Cardiac septum (tissue), 1 donor: ENCODE results near the gene CUL4A. TPM values are rescaled to one million over a fixed set of nuclear protein-coding genes. Genes with fewer than 3 reads are reported as not detected.
A peak's percentile ranks its signal among the peaks of the same experiment; 100 is the strongest.

Source experiments
- DNase-seq: peaks from one replicate; pipeline ENCODE4 v3.0.0-alpha.2; 2020; ENCODE audit warnings: low spot score
- intact Hi-C: fragments of 100-400 bp; cut with DNase I; formaldehyde crosslinking; loops from one replicate; pipeline ENCODE4 v1.14.0; 2022
- total RNA-seq: library from RNA; stranded (reverse); fragmentation: NEBNext Ultra II Directional; extraction: Animal tissue kit (Norgen Biotek cat#: 25700); gene quantifications from one replicate; pipeline ENCODE4 v1.2.1, GENCODE V29; 2021
- donor health status: DM: no; HTN: no; CAD: no.

The CUL4A gene
- total RNA-seq, 1 donor from 2014 or later, result 92.5 TPM

GRCh38 chr13:113267642-113268405 is 58.4 kb downstream of the CUL4A start:
- DNase-seq, result no peak
- intact Hi-C loops, result no loop called here

GRCh38 chr13:113272031-113272430 is 62.6 kb downstream of the CUL4A start:
- intact Hi-C loops, result no loop called here

DNA sequence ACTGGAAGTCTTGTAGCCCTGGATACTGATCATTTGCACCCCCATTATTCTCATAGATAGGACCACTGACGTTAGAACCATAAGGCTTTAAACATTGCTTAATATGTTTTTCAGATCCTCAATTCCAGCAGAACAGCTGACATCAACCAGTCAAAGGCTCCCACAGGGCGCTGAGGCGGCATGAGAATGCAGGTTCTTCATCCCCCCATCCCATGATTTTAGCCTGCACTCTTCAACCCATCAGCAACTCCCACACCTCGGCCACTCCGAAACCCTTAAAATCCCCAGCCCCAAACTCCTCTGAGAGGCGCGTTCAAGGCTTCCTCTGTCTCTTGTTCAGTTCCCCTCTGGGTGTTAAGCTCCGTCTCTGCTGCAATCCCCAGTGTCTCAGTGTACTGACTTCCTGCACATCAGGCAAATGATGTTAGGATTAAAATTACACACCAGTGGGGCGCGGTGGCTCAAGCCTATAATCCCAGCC is 63.3 kb downstream of the CUL4A start:
- intact Hi-C loops, result no loop called here
- no peak for DNase-seq

More at GRCh38 chr13:113272031-113272430, 62.6 kb downstream of the CUL4A start:
- DNase-seq, result no peak

GRCh38 chr13:113273321-113273720 is 63.9 kb downstream of the CUL4A start:
- intact Hi-C loops, result no loop called here
- DNase-seq, result no peak

GRCh38 chr13:113273851-113274590 is 64.6 kb downstream of the CUL4A start:
- intact Hi-C loops, result no loop called here
- DNase-seq, result no peak

GRCh38 chr13:113274721-113275120 is 65.3 kb downstream of the CUL4A start:
- intact Hi-C loops, result loop anchor here (5.0 kb wide), 1 partner anchor 118 kb away; no protein-coding TSS in a partner anchor
- no peak for DNase-seq

DNA sequence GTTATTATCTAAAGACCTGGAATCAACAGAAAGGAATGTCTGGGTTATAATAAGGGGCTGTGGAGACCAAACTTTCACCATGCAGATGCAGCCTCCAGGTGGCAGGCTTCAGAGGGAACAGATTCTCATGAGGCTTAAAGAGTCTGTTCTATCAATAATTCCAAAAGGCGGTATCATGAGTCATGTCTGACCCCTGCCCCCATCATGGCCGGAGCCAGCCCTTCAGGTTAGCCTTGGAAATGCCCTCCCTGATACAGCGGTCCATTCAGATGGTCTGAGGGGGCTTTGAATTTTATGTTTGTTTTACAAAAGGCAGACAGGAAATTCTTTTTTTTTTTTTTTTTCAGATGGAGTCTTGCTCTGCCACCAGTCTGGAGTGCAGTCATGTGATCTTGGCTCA is 66.0 kb downstream of the CUL4A start:
- no peak for DNase-seq

DNA sequence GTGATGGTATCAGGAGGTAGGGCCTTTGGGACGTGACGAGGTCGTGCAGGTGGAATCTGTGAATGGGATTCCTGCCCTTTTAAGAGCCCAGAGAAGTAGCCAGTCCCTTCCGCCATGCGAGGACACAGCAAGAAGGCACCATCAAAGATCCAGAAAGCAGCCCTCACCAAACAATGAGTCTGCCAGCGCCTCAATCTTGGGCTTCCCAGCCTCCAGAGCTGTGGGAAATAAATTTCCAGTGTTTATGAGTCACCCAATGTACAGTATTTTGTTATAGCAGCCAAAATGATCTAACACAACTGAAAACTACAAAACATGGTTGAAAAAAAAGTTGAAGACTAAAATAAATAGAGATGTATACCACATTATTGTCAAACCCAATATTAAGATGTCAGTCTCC is 70.7 kb downstream of the CUL4A start:
- no peak for DNase-seq
- intact Hi-C loops, result no loop called here

More for the DNA sequence above, 66.0 kb downstream of the CUL4A start:
- intact Hi-C loops, result loop anchor here (5.0 kb wide), 1 partner anchor 117 kb away; no protein-coding TSS in a partner anchor

- no peak for DNase-seq
- intact Hi-C loops, result no loop called here
Observed at GRCh38 chr13:113283904-113284303, 74.5 kb downstream of the CUL4A start.

DNA sequence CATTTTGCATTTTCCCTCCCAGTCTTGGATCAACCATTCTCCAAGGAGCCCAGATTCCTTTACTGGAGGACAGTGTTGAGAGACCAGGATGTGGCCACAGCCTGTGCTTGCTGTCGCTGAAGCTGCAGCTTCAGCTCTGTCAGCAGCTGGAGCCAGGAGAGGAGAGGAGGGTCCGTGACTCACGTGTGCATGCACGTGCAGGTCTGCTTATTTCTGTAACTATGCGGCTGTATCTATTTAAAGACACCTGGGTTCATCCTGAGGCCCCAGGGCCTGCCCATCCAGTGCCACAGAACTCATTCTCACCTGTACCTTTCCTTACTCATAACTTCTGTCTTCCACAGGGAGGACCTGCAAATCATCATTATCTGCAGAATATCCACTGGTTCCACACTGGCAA is 79.5 kb downstream of the CUL4A start:
- DNase-seq, result no peak
- intact Hi-C loops, result no loop called here

GRCh38 chr13:113291129-113291528 is 81.7 kb downstream of the CUL4A start:
- intact Hi-C loops, result no loop called here
- no peak for DNase-seq

DNA sequence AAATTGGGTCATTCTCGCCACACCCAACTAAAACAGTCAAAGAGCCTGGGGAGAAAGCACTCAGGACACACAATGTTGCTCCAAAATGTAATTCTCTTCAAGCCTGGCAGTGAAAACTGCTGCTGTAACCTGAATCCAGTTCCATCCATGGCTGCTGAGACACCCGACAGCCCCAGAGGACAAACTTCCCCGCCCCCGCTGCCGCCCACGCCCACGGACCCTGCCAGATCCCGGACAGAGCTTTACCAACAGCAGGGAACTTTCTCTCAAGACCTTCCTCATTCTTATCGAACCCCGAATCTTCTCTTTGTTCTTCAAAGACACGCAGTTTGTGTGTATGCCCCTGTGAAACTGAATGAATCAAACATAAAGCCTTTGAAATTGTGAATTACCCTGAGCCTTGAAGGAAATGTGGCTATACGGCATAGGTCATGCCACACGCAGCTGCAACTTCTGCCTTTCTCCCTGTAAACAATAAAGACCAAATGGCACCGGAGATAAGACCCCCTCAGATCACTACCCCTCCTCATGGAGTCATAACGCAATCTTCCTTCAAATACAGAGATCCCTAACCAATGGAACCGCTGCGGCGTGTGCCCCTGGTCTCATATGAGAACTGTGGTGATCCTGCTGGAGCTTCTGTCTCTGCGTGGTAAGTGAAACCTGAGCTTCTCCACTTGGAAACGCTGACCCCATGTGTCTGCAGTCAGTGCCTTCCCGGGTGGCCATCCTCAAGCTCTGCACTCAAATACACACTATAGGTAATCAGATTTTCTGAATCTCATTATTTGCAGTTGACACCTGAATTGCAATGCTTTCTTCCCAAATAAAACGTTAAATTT is 82.8 kb downstream of the CUL4A start:
- intact Hi-C loops, result no loop called here
- DNase-seq, result no peak

DNA sequence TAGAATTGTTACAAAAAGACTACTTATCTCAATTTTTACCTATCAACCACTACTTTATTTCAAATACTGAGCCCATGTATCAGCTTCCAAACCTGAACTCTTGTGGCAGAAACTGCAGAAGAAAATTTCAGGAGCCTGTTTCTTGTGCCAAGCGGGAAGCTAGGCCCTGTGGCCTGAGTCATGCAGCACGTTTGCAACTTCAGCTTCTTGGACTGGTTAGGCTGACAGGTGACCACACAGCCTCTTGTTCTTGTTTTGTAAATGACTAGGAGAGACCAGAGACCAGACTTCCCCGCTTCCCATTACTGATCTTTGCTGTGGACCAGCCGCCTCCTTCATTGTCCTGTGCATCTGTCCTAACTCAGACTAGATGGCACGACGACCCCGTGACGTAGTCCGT is 84.3 kb downstream of the CUL4A start:
- no peak for DNase-seq
- intact Hi-C loops, result no loop called here

DNA sequence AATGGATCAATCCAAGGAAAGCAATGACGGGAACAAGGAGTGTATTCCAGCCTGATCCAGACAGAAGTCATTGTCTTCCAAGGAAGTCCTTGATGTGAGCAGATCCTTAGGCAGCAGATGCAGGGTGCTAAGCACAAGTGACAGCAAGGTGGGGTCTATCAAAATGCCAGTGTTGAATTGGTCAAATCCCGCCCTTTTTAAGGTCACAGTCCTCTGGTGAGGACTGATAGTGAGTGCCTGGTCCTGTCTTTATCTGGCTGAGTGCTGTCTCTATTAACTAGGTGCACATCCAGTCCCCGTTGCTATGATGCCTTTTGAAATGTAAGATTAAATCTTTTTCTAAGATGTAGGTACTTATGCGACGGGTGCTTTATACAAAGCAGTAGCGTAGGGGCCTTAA is 86.4 kb downstream of the CUL4A start:
- DNase-seq, result no peak
- intact Hi-C loops, result loop anchor here (2.0 kb wide), 1 partner anchor 97 kb away; no protein-coding TSS in a partner anchor

DNA sequence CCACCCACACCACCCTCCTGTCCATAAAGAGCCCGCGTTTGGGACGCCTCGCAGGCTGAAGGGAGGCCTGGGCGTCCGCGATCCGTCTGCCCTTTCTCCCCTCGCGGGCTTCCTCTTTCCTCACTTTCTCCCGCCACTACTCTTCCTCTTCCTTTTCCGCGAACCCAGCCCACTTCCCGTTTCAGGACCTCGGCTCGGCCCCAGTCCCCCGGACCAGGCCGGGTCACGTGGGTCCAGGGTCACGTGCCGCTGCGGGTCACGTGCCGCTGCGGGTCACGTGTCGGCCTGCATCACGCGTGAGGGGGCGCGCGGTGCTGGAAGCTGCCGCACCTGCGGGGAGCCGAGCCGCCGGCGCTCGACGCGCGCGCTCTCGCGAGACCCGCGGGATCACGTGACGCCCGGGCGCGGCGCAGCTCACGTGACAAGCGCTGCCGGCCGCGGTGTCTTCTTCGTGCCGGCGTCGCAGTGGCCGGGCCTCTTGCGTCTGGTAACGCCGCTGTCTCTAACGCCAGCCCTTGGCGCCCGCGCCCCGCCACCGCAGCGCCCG is 87.5 kb downstream of the CUL4A start, which contains the start of gene LAMP1:
Gene LAMP1, plus strand, starts transcription at position 417 of the 547 bp plus-strand sequence. CDS start 196 bp downstream, outside the sequence.
- DNase-seq, result peak; percentile 97
- intact Hi-C loops, result loop anchor here (2.0 kb wide), 1 partner anchor 96 kb away; no protein-coding TSS in a partner anchor

DNA sequence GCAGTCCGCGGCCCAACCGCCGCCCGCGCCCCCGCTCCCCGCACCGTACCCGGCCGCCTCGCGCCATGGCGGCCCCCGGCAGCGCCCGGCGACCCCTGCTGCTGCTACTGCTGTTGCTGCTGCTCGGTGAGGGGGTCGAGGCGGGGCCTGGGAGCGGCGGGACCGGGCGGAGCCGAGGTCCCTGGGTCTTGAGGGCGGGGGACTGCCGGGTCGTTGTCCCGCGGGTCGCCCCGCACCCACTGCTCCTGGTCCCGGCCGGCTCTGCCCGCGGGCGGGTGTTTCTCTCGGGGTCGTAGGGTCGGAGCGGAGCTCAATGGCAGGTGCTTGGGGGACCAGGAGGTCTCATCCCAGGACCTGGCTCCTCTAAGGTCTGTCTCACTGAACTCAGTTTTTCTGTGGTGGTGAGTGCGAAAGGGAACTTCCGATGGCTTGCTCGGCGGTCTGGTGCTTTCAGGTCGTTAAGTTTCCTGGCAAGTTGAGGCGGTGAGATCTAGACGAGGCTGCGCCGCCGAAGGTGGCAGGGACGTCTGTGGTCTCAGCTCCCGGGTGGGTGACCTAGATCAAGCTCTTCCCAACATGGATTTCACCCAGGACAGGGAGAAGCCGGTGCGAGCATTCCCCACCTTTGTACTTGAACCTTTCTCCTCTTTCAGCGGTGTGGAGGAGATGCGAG is 88.1 kb downstream of the CUL4A start:
- intact Hi-C loops, result loop anchor here (2.0 kb wide), 1 partner anchor 95 kb away; no protein-coding TSS in a partner anchor

GRCh38 chr13:113298043-113298945 is 88.9 kb downstream of the CUL4A start:
- intact Hi-C loops, result no loop called here
- DNase-seq, result no peak

More for the DNA sequence above, 88.1 kb downstream of the CUL4A start:
- no peak for DNase-seq

- no peak for DNase-seq
- intact Hi-C loops, result no loop called here
Observed at GRCh38 chr13:113299951-113300350, 90.5 kb downstream of the CUL4A start.
